Measurements from ENCODE around the gene DND1. TPM values are rescaled to one million over a fixed set of nuclear protein-coding genes. Genes with fewer than 3 reads are reported as not detected.
"Not testable (repeated sequence)": the region's sequence is repeated elsewhere in the genome, so short reads cannot be mapped to it uniquely, and the experiment has no call there.

DND1 gene
- polyA plus RNA-seq, 1 donor (not counting 4 experiments of a cell fraction or from before 2014, with no cell fraction given), result 0.22 TPM

DNA sequence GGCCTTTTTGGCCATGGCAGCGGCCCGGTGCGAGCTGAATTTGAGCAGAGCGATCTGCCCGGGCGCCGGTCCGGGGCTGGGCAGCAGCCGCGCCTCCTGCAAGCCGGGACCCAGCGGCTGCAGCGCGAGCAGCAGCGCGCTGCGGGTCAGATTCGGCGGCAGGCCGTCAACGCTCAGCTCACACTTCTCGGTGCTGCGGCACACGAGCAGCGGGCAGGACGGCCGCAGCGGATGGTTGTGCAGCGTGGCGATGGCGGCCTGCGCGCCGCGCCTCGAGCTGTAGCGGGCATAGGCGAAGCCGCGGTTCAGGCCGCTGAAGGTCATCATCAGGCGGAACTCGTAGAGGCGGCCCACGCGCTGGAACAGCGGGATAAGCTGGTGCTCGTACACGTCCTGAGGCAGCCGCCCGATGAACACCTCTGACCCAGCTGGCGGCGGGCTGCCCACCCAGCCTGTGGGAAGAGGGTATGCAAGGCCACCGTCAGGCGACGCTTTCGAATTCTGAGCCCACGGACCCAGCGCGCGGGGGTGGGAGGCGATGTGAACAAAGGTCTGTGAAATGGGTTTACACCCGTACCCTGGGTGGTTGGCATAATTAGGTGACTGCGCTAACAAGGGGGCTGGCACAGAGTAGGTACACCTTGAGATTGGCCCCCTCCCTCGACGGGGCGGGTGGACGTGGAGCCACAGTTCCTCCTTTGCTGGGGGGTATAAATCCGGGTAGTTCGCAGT lies 755 bp downstream of the DND1 start:
- Histone ChIP-seq H3K27ac (ENCODE audit: control insufficient read depth, insufficient read depth, low read length) (no peak overlapping the region), H3K79me2 (ENCODE audit: control insufficient read depth, insufficient read depth, low read length) (peaks cover 8% of the 10 kb centered on the region), H3K27me3 (ENCODE audit: control insufficient read depth, extremely low read depth, insufficient read depth, low read length) (no peaks in the 10 kb centered on the region), H3K4me1 (ENCODE audit: control insufficient read depth, extremely low read depth, insufficient read depth, low read length) (no peaks in the 10 kb centered on the region), H3K4me2 (ENCODE audit: control insufficient read depth, extremely low read depth, insufficient read depth, low read depth, low read length) (peak overlapping the region; percentile 4), H2AFZ (ENCODE audit: control insufficient read depth, low read length) (no peak overlapping the region), H3K9me1 (ENCODE audit: control insufficient read depth, extremely low read depth, insufficient read depth, low read length) (no peaks in the 10 kb centered on the region), H3K4me3 (ENCODE audit: control insufficient read depth in 2 of 3, extremely low read depth in 1 of 3, insufficient read depth in 2 of 3, low read depth in 1 of 3, low read length in 3 of 3) (no peak overlapping the region), H3K9me3 (ENCODE audit: control insufficient read depth, low read depth, low read length) (no peaks in the 10 kb centered on the region), H3K36me3 (ENCODE audit: control insufficient read depth in 2 of 2, extremely low read depth in 1 of 2, insufficient read depth in 2 of 2, low read length in 2 of 2) (peaks cover 43 to 47% of the 10 kb centered on the region in 2 experiments), H3K9ac (ENCODE audit: control insufficient read depth, extremely low read depth, insufficient read depth, low read length) (no peak overlapping the region), H4K20me1 (ENCODE audit: control insufficient read depth, extremely low read depth, insufficient read depth, low read length) (no peaks in the 10 kb centered on the region)
- DNase-seq (ENCODE audit: low read depth, low spot score), result no peak
- dilution Hi-C loops (cut with MboI; ENCODE audit: extremely low pct_ligation_motif_present, low sequenced_read_pairs), result no loop called here
- FAIRE-seq, result no peak
- TF ChIP-seq EZH2 (IDR thresholded peaks at IDR 0.05; ENCODE audit: low read length), result no peak

GRCh38 chr5:140671472-140672125 lies 1.8 kb downstream of the DND1 start:
- Histone ChIP-seq H3K9ac (ENCODE audit: control insufficient read depth, extremely low read depth, insufficient read depth, low read length) (no peak overlapping the region), H3K9me1 (ENCODE audit: control insufficient read depth, extremely low read depth, insufficient read depth, low read length) (no peaks in the 10 kb centered on the region), H4K20me1 (ENCODE audit: control insufficient read depth, extremely low read depth, insufficient read depth, low read length) (no peaks in the 10 kb centered on the region), H2AFZ (ENCODE audit: control insufficient read depth, low read length) (no peak overlapping the region), H3K27me3 (ENCODE audit: control insufficient read depth, extremely low read depth, insufficient read depth, low read length) (no peaks in the 10 kb centered on the region), H3K4me2 (ENCODE audit: control insufficient read depth, extremely low read depth, insufficient read depth, low read depth, low read length) (no peak overlapping the region), H3K4me1 (ENCODE audit: control insufficient read depth, extremely low read depth, insufficient read depth, low read length) (no peaks in the 10 kb centered on the region), H3K36me3 (ENCODE audit: control insufficient read depth in 2 of 2, extremely low read depth in 1 of 2, insufficient read depth in 2 of 2, low read length in 2 of 2) (peaks cover 38 to 40% of the 10 kb centered on the region in 2 experiments), H3K4me3 (ENCODE audit: control insufficient read depth in 2 of 3, extremely low read depth in 1 of 3, insufficient read depth in 2 of 3, low read depth in 1 of 3, low read length in 3 of 3) (no peak overlapping the region), H3K9me3 (ENCODE audit: control insufficient read depth, low read depth, low read length) (no peaks in the 10 kb centered on the region), H3K79me2 (ENCODE audit: control insufficient read depth, insufficient read depth, low read length) (peaks cover 18% of the 10 kb centered on the region), H3K27ac (ENCODE audit: control insufficient read depth, insufficient read depth, low read length) (no peak overlapping the region)
- dilution Hi-C loops (cut with MboI; ENCODE audit: extremely low pct_ligation_motif_present, low sequenced_read_pairs), result no loop called here
- TF ChIP-seq, protein P1, sequence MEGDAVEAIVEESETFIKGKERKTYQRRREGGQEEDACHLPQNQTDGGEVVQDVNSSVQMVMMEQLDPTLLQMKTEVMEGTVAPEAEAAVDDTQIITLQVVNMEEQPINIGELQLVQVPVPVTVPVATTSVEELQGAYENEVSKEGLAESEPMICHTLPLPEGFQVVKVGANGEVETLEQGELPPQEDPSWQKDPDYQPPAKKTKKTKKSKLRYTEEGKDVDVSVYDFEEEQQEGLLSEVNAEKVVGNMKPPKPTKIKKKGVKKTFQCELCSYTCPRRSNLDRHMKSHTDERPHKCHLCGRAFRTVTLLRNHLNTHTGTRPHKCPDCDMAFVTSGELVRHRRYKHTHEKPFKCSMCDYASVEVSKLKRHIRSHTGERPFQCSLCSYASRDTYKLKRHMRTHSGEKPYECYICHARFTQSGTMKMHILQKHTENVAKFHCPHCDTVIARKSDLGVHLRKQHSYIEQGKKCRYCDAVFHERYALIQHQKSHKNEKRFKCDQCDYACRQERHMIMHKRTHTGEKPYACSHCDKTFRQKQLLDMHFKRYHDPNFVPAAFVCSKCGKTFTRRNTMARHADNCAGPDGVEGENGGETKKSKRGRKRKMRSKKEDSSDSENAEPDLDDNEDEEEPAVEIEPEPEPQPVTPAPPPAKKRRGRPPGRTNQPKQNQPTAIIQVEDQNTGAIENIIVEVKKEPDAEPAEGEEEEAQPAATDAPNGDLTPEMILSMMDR (optimal IDR thresholded peaks at IDR 0.05 in 1 of 3, IDR thresholded peaks at IDR 0.05 in 1 of 3, conservative IDR thresholded peaks at IDR 0.05 in 1 of 3; ENCODE audit: extremely low read depth in 1 of 3, insufficient read depth in 2 of 3, low read length in 3 of 3), result no peak
- TF ChIP-seq EZH2 (IDR thresholded peaks at IDR 0.05; ENCODE audit: low read length), result no peak
- DNase-seq (ENCODE audit: low read depth, low spot score) (no peak), FAIRE-seq (no peak)

GRCh38 chr5:140671035-140671434 lies 2.3 kb downstream of the DND1 start:
- H3K9ac ChIP-seq (ENCODE audit: control insufficient read depth, extremely low read depth, insufficient read depth, low read length); H3K9me3 ChIP-seq (ENCODE audit: control insufficient read depth, low read depth, low read length); H2AFZ ChIP-seq (ENCODE audit: control insufficient read depth, low read length); H3K9me1 ChIP-seq (ENCODE audit: control insufficient read depth, extremely low read depth, insufficient read depth, low read length); dilution Hi-C loops (cut with MboI; ENCODE audit: extremely low pct_ligation_motif_present, low sequenced_read_pairs); DNase-seq (ENCODE audit: low read depth, low spot score); H4K20me1 ChIP-seq (ENCODE audit: control insufficient read depth, extremely low read depth, insufficient read depth, low read length); H3K4me2 ChIP-seq (ENCODE audit: control insufficient read depth, extremely low read depth, insufficient read depth, low read depth, low read length); H3K4me1 ChIP-seq (ENCODE audit: control insufficient read depth, extremely low read depth, insufficient read depth, low read length); FAIRE-seq; H3K27ac ChIP-seq (ENCODE audit: control insufficient read depth, insufficient read depth, low read length); H3K4me3 ChIP-seq (ENCODE audit: control insufficient read depth in 2 of 3, extremely low read depth in 1 of 3, insufficient read depth in 2 of 3, low read depth in 1 of 3, low read length in 3 of 3); H3K27me3 ChIP-seq (ENCODE audit: control insufficient read depth, extremely low read depth, insufficient read depth, low read length): not testable (repeated sequence)
- Histone ChIP-seq H3K36me3 (ENCODE audit: control insufficient read depth in 2 of 2, extremely low read depth in 1 of 2, insufficient read depth in 2 of 2, low read length in 2 of 2) (peaks cover 35% of the 10 kb centered on the region in 2 experiments), H3K79me2 (ENCODE audit: control insufficient read depth, insufficient read depth, low read length) (peaks cover 22% of the 10 kb centered on the region)
